HEK293T (cell line): Measurements from ENCODE around the gene LMNB1.
"Not testable (repeated sequence)": the region's sequence is repeated elsewhere in the genome, so short reads cannot be mapped to it uniquely, and the experiment has no call there.

Experiments
- ARNT ChIP-seq: fragments of 450-650 bp; IDR thresholded peaks from 2 replicates; pipeline ENCODE4 v1.6.1; 2017; ENCODE audit warnings: mild to moderate bottlenecking
- CTBP1 ChIP-seq: fragments of 450-650 bp; IDR thresholded peaks from 2 replicates; pipeline ENCODE4 v1.6.1; 2016; ENCODE audit warnings: borderline replicate concordance
- FOXA1 ChIP-seq: fragments of 450-650 bp; IDR thresholded peaks from 2 replicates; pipeline ENCODE4 v1.6.1; 2016; ENCODE audit warnings: mild to moderate bottlenecking
- FOXM1 ChIP-seq: fragments of 450-650 bp; IDR thresholded peaks from 2 replicates; pipeline ENCODE4 v1.6.1; 2017; ENCODE audit warnings: mild to moderate bottlenecking, borderline replicate concordance
- NFRKB ChIP-seq: fragments of 450-650 bp; IDR thresholded peaks from 2 replicates; pipeline ENCODE4 v1.6.1; 2016; ENCODE audit warnings: mild to moderate bottlenecking, moderate library complexity
- SP1 ChIP-seq: fragments of 450-650 bp; IDR thresholded peaks from 2 replicates; pipeline ENCODE4 v1.6.1; 2017

- TF ChIP-seq CTBP1, SP1, ARNT, NFRKB, FOXM1, FOXA1: not testable (repeated sequence)
Observed at GRCh38 chr5:126839407-126839806, 62.5 kb downstream of the LMNB1 start.
